ENCODE results near the gene ROCK2. TPM values are rescaled to one million over a fixed set of nuclear protein-coding genes. Genes with fewer than 3 reads are reported as not detected.

ROCK2 gene
- total and polyA plus RNA-seq, 2 of the 8 experiments (the other 6 are each of a cell fraction or from before 2014, with no cell fraction given) = 2.7 to 29.0 TPM

DNA sequence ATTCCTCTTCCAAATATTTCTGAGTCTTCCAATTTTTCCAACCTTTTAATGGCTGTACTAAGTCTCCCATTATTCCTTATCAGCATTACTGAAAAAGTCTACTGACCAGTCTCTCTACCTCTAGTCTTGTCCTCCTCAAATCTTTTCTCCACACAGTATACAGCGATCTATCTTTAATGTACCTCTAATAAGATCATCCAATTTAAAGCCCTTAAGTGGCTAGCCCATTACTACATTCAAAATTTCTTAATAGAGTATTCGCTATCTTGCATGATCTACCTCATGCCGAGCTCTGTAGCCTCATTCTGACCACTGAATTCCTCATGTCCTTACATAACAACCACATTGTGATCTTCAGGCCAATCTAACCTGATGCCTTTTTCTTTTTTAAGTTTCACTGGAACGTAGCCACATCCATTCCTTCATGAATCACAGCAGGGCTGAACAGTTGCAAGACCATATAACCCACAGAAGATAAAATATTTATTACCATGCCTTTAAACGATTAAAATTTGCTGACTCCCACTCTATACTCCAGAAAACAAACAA, 131.3 kb downstream of the ROCK2 start (continued):
- TF ChIP-seq, protein P1, sequence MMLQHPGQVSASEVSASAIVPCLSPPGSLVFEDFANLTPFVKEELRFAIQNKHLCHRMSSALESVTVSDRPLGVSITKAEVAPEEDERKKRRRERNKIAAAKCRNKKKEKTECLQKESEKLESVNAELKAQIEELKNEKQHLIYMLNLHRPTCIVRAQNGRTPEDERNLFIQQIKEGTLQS (IDR thresholded peaks at IDR 0.05; ENCODE audit: insufficient read depth, low read depth, low read length) = no peak
- no peak for TF ChIP-seq TEAD4 (IDR thresholded peaks at IDR 0.05; ENCODE audit: low read depth, low read length)
- TF ChIP-seq CBX5 (IDR thresholded peaks at IDR 0.05; ENCODE audit: low read depth, low read length) = no peak
- TF ChIP-seq PHF8 (conservative IDR thresholded peaks at IDR 0.05; ENCODE audit: low read depth, low read length) = no peak

All from H1 (cell line).